HG03457 (cell line): Measurements from ENCODE around the gene SGCA.

Experiments
- ATAC-seq: cut with Tn5 transposase; IDR thresholded peaks from one replicate; pipeline ENCODE4 v1.9.1; 2021; ENCODE audit warnings: moderate number of reproducible peaks; ENCODE audit not compliant: unreplicated experiment

SGCA gene

DNA sequence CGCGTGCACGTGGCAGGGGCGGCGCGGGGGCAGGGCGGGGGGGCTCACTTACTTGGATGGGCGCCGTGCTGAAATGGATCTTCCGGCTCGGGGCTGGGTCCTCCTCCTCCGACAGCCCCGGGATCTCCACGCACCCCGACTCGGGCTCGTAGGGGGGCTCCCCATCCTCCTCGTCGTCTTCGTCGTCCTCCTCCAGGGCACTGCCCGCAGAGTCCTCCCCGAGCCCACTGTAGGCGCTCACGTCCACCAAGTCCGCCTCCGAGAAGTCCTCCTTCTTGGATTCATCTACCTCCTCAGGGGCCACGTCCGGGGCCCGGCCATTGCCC, 16.8 kb upstream of the SGCA start:
- ATAC-seq = no peak

DNA sequence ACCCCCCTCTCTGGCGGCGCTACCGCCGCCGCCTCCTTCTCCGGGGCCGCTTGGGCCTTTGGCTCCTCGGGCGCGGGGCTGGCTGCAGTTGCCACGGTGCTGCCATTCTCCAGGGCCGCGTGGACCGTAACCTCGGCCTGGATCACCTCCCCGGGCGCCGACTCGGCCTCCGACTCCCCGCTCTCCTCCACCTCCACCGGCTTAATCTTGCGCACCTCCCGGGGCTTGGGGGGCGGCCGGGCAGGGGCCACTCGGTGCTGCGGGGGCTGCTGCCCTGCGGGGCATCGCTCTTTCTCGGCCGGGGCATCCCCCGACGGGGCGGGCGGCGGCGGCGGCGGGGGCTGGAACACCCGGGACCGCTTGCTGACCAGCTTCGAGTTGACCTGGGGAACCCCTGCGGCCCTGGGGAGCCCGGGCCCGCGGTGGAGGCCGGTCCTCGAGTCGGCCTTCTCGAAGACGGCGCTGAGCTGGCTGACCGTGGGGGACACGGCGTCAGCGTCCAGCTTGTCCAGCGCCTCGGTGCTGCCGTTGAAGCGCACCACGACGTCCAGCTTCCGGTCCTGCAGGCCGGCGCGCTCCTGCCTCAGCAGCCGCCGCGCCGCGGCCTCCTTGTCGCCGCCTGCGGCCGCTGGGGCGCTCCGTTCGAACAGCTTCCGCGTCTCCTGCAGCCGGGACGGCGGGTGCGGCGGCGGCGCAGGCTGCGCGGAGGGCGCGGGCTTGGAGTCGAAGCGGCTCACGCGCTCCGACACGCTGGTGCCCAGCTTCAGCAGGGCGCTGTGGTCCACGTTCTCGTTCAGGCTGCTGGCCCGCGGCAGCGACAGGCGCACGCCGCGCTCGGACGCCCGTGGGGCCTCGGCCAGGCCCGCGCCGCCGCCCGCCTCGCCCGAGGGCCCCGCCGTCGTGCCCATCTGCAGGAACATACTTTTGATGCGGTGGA, 16.1 kb upstream of the SGCA start:
- no peak for ATAC-seq

DNA sequence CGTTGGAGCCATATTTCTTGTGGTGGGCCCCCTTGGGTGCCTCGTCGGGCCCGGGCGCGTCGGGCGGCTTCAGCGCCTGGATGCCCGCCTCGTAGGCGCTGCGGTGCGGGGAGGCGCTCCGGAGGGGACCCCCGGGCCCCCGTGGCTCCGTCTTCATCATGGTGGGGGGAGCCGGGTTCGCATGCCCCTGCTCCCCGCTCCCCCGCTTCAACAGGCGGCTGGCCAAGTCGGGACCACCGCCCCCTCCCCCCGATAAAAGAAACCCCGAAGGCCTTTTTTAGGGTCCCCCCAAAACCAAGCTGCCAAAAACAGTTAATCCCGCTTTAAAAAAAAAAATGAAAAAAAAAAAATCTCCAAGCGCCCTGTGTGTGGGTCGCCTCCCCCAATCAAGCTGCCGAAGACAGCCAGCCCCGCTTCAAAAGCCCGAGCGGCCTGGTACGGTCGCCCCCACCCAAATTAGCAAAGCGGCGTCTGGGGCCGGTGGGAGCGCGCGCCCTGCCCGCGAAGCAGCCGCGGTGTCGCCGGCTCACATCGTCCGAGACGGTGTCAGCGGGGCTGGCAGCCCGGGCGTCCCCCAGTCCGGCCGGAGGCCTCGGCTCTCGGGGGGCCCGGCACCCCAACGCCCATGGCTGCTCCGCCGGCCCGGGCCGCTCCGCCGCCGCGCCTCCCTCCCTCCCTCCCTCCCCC, 15.3 kb upstream of the SGCA start, which contains the start of gene PPP1R9B:
Gene PPP1R9B (minus strand): TSS at position 324 of the 687 bp plus-strand sequence. CDS start 164 bp downstream, at position 160.
- ATAC-seq = no peak

DNA sequence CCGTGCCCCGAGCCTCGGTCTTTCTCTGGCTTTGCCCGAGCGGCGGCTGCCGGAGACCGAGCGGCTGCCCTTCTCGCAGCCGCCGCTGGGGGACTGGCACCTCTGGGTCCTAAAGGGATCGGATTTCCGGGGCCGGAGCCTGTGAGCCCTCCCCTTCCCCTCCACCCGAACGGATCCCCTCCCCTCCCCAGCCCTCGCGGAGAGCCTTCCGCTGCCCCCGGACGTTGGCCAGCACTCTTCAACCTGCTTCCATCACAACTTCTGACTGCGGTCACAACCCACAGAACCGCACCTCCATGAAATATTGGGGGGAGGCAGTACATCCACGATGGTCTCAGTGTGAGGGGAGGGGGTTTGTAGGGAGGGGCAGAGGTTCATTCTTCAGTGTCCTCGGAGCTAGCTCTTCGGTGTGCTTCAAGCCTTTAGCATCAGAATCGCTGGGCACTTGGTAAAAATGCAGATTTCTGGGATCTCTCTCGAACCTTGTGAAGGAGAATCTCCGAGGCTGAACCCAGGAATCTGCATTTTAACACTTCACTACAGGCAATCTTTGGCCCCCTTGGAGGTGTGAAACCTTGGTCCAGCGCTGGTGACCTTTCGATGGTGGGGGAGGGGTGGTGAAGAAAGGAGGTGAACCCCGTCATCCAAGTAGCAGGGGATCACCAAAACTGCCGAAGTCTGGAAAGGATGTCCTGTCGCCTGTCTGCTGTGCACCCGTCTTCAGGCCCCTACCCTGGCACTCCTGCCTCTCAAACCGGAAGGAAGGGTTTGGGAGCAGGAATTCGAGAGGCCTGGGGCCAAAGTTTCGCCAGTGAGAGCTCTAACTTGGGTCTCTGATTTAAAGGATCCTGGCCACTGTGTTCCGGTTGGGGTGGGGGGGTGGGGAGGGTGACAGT, 14.5 kb upstream of the SGCA start:
- no peak for ATAC-seq

DNA sequence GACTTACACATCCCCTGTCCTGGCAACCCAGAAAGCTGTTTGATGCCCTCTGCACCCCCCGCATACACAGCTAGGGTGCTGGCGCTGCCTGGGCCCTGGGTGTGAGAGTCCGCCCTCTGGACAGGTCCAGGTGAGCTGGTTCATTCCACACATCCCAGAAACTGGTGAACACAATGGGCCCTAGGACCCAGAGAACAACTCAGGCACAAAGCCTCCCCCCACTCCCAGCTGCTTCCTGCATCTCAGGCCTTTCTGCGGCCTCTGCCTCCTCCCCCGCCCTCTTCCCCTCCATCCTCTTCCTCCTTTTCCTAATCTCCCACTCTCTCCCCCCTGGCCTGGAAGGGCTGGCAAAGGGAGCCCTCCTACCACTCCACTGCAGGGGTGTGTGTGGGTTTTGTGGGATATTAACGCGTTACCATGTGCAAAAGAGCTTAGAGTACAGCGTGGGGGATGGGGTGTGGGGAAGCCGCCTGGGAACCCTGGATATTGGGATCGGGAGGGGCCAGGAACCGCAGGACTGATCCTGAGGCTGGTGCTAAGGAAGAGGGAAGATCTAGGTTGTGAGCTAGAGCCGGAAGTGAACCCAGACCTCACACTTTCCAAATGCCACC, 13.8 kb upstream of the SGCA start:
- no peak for ATAC-seq

DNA sequence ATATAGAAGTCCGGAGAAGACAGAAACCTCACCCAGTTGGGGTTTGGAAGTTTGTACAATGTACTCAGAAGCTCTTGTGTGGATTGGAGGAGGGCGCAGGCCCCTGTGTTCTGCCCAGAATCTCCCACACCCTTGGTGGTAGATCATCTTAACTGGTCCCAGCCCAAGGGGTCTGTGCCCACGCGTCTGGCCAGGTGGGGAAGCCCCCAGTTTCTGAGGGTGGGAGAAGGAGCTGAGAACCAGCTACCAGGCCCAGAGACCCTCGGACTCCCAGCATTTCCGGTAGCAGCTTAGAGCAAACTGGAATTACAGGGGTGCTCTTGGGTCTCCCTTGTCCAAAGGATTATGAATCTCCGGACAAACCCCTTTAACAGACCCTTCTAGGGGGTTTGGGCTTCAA, 13.1 kb upstream of the SGCA start:
- ATAC-seq = no peak

DNA sequence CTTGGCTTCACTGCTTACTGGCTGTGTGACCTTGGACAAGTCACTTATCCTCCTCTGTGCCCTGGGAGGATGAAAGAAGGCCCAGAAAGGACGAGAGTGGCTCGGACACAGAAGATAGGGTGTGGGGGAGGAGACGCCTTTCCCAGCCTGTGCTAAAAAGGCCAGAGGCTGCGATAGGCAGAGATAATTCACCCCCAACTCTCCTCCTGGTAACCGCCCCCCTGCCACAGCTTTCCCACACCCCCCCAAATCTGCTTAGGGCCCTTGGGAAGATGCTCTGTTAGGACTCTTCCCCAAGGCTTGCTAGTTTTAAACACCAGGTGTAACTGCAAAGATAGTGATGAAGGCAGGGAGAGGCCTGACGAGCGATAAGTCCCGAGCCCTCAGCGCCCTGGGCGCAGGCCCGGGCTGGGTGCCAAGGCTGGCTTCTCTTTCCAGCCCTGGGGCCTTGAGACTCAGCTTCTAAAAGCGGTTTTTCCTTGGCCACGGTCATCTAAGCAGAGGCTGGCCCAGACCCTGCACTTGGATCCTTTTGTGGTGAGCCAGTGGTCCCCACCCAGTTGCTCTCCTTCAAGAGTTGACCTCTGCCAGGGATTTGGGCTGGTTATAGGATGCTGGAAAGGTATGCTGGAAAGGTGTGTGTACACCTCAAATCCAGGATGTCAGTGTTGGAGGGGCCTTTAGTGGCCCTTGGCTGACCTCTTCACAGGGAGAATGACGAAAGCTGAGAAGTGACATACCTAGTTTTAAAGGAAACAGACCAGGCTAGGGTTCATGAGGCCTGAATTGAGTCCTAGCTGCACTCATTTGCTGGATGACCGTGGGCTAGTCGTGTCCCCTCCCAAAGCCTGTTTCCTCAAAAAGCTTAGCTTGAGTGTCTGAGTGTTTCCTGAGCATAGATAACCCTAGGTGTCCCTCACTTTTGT, 11.9 kb upstream of the SGCA start:
- ATAC-seq = no peak

DNA sequence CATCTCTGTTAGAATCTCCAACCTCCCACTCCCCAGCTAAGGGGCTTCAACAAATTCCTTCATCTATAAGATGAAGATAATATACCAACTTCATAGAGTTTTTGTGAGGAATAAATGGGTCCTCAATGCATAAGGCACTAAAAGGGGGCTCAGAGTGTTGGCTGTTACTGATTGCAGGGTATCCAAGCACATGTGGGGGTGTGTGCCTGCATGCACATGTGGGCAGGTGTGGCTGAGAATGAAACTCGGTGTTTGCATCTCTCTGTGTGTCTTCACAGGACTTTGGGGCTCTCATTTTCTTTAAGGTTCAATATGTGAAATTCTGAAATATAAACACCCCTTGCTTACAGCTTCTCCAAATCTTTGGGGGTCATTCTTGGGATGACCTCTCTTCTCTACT, 11.2 kb upstream of the SGCA start:
- no peak for ATAC-seq

DNA sequence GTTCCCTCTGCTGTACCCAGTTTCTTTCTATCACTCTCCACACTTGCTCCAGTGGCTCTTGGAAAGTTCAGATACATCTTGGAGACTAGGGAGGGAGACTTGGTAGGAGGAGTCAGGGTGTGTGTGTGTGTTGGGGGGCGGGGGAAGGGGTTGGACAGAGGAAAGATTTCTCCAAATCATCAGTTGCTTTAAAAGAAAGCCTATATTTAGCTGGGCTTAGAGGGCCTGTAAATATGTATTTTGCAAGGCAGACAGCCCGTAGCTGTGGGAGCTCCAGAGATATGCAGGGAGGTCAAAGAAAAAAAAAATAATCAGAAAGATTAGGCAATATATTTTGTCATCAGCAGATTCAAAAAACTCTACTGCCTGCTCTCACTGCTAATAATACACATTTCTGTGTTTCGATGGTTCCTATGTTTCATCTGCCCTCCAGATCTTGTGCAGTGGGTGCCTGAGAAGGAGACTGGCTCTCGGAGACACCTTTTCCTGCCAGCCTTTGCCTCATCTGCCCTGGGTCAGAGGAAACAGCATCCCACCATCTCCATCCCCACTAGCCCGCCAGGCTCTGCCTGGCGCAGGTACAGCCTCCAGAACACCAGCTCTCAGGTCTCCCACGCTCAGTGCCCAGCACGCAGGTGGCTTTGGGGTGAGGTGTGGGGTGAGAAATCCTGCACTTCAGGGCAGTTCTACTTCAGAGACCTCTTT, 10.5 kb upstream of the SGCA start:
- ATAC-seq = no peak

DNA sequence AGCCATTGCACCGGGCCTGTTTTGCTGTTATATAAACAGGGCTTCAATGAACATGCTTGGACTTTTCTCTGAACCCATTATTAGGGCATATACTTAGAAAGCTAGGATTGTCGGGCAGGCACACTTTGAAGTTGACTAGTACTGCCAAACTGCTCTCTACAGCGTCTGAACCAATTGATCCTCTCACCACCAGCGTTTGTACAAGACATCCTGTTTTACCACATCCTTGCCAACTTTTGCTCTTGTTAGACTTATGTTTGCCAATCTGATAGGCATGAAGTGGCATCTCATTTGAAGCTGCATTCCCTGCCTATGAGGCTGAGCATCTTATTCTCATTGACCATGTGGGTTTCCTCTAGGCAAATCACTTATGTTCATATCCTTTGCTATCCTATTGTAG, 7.9 kb upstream of the SGCA start:
- no peak for ATAC-seq

DNA sequence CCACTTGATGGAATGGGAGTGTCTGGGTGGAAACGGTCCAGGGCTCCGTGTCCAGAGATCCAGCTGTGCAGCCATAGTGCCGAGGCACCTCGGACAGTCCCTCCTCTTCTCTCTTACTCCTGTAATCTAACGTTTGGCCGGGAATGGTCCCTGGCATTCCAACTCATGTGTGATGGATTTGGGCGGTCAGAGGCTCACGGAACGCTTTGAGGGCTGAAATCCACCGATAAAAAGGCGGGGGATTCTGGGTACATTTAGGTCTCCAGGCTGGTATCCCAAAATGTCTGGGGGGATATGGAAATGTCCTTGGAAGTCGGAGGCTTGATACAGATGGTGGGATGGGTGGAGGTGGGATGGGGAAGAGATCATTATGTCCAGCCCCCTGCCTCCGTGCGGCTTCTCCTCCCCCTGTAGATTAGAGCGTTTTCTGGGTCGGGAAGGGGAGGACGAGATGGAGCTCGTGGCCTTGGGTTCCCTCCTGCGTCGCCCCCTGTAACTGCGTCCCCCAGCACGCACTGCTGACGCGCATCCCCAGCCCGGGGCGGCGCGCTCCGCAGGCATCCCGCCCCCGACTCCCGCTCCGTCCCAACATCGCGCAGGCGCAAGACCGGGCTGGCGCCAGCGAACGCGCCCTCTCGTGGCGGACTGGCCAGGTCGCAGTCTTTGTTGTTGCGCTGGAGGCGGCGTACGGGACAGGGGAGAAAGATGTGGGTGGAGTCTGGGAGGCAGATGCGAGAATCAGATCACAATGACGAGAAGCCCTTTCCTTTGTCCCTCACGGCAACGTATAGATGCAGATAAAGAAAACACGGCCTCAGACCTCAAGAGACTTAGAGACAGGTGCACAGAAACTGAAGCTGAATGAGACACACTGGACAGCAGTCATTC, 4.5 kb upstream of the SGCA start:
- no peak for ATAC-seq

DNA sequence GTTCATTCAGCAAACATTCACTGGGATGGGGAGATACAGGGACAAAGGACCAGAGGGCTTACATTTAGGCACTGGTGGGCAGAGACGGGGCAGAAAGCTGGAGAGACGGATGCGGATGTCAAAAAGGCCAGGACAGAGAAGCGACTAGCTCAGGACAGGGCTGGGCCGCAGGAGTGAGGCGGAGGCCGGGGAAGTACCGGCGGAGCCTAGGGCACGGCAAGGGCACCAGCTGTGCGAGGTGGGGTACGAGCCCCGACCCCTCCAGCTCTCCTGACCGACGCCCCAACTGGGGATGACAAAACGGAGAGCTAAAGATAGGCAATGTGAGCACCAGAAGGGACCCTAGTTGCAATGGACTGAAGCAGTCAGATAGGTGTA, 3.9 kb upstream of the SGCA start:
- no peak for ATAC-seq

DNA sequence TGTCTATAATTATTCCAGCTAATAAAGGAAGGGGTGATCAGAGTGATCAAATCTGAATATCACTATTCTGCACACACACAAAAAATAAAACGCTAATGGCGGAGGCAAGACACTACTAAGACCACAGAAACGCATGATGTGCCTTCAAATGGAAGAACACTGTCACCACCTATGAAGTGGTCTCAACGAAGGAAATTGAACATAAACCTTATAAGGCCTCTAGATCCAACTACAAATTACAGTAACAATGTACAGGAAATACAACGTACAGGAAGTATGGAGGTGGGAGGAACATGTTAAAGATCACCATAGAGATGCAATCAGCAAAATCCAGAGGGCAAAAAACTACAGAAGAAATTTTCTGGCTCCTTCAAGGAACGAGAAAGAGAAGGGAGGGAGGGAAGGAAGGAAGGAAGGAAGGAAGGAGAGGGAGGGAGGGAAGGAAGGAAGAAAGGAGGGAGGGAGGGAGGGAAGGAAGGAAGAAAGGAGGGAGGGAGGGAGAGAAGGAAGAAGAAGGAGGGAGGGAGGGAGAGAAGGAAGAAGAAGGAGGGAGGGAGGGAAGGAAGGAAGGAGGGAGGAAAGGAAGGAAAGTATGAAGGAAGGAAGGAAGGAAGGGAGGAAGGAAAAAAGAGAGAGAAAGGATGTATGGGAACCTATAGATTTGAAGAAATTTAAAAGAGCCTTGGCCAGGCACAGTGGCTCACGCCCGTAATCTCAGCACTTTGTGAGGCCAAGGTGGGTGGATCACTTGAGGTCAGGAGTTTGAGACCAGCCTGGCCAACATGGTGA, 3.1 kb upstream of the SGCA start:
- no peak for ATAC-seq

DNA sequence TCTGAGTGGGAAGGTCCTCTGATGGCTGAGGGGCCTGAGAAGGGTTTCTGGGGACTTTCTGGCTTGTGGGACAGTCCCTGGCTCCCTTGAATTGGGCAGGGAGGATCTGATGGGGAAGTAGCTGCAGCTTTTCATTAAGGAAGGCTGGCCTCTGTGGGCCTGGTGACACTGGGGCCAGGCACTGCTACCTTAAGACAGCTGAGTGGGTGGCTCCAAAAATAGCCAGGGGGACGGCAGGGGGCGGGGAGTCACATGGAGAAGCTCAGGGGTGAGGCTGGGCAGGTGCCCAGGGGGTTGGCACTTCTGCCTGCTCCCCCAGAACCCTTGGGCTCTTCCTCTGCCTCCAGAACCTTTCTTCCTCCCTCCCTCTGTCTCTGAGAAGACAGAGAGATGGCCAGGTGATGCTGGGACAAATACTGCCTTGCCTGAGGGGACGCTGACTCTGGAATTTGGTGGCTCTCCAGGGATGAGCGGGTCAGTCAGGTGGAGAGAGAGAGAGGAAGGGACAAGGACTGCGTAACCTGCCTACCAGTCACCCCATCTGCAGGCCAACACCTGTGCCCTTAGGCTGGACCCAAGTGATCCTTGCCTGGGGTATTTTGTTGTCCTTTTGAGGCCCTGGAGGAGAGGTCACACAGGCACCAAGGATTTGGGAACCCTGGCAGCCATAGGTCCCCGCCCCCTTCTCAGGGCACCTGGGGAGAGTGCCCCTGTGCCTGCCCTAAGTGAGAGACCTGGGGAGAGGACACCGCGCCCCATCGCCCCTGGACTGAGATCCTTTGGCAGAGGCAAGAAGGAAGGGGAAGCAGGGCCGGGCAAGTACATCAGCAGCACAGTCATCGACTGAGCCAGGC, 1.7 kb upstream of the SGCA start:
- ATAC-seq = no peak

DNA sequence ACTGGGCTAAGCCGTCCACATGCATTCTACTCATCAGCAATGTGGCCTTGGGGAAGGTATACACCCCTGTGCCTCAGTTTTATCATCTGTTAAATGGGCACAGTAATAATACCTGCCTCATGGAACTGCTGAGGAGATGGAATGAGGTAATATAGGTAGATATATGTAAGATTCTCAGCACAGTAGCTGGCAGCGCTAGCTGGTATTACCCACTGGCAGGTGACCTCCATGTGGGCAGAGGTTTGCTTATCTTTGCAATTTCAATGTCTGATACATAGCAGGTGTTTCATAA, 1.2 kb upstream of the SGCA start:
- ATAC-seq = no peak

DNA sequence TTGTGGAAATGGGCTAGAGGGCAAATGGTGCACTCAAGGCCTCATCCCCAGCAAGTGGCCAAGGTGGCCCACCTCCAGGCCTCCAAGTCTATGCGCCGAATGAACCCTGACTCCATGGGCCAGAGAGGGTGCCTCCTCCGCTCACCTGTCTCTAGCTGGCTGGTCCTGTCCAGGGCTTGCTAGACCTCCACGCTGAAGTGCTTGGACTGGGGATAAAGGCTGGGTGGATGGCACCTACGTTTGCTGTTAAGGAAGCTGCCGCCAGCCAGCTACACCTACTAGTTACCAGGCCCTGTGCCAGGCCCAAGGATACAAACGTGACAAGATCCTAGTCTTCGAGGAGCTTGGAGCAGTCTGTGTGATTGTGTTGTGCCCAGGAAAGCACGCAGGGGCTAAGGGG, 739 bp upstream of the SGCA start:
- no peak for ATAC-seq

DNA sequence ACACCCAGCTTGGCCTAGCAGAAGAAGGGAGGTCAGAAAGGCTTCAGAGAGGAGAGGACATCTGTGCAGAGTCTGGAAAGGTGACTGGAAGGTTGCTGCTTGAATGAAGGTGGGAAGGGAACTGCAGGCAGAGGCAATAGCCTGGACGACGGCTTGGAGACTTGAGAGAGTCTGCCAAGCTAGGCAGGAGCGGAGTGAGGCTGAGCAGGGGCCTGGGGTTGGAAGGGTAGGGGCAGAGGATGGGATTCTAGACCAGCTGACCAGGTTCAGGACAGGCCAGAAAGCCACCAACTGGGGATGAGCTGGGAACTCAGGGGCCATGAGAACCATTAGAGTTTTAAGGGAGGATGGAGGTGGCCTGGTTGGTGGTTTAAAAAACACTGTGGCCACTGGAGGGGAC, 339 bp upstream of the SGCA start:
- ATAC-seq = no peak
